Activated CD4-positive, CD25-positive, alpha-beta regulatory T cell (primary cell): ENCODE data around the gene MCTP1.

Source experiments
- DNase-seq, 4 experiments: peaks; one replicate each; lab custom pipeline; 2025; lab: John Stamatoyannopoulos, UW

MCTP1 gene

GRCh38 chr5:95114305-95114704 is 170.6 kb downstream of the MCTP1 start:
- DNase-seq, result no peak

GRCh38 chr5:95113489-95113888 is 171.4 kb downstream of the MCTP1 start:
- no peak for DNase-seq

- no peak for DNase-seq
Observed at GRCh38 chr5:95111141-95111540, 173.8 kb downstream of the MCTP1 start.

- no peak for DNase-seq
Observed at GRCh38 chr5:95110118-95110517, 174.8 kb downstream of the MCTP1 start.

- DNase-seq, result no peak
Observed at GRCh38 chr5:95107138-95107537, 177.8 kb downstream of the MCTP1 start.

GRCh38 chr5:95105638-95106037 is 179.3 kb downstream of the MCTP1 start:
- no peak for DNase-seq

- DNase-seq, result no peak
Observed at GRCh38 chr5:95102687-95103086, 182.2 kb downstream of the MCTP1 start.

GRCh38 chr5:95102080-95102479 is 182.8 kb downstream of the MCTP1 start:
- DNase-seq, result no peak

GRCh38 chr5:95100551-95100950 is 184.3 kb downstream of the MCTP1 start:
- no peak for DNase-seq

- DNase-seq, result no peak
Observed at GRCh38 chr5:95098012-95098411, 186.9 kb downstream of the MCTP1 start.

- DNase-seq, result no peak
Observed at GRCh38 chr5:95093211-95093610, 191.7 kb downstream of the MCTP1 start.

- DNase-seq, result no peak
Observed at GRCh38 chr5:95090774-95091173, 194.1 kb downstream of the MCTP1 start.

GRCh38 chr5:95087816-95088317 is 197.0 kb downstream of the MCTP1 start:
- no peak for DNase-seq

GRCh38 chr5:95086927-95087815 is 197.7 kb downstream of the MCTP1 start:
- no peak for DNase-seq

GRCh38 chr5:95084757-95085156 is 200.1 kb downstream of the MCTP1 start:
- no peak for DNase-seq

- DNase-seq, result no peak
Observed at GRCh38 chr5:95083606-95084005, 201.3 kb downstream of the MCTP1 start.

GRCh38 chr5:95081982-95082381 is 202.9 kb downstream of the MCTP1 start:
- DNase-seq, result no peak

GRCh38 chr5:95081500-95081960 is 203.4 kb downstream of the MCTP1 start:
- no peak for DNase-seq

- DNase-seq, result no peak
Observed at GRCh38 chr5:95080441-95080840, 204.5 kb downstream of the MCTP1 start.

- DNase-seq, result no peak
Observed at GRCh38 chr5:95080030-95080429, 204.9 kb downstream of the MCTP1 start.

GRCh38 chr5:95078868-95079267 is 206.0 kb downstream of the MCTP1 start:
- DNase-seq, result no peak

- DNase-seq, result no peak
Observed at GRCh38 chr5:95076395-95077185, 208.3 kb downstream of the MCTP1 start.

GRCh38 chr5:95075111-95075510 is 209.8 kb downstream of the MCTP1 start:
- DNase-seq, result no peak
